Stimulated activated CD4-positive, alpha-beta T cell treated with anti-CD3 and anti-CD28 coated beads, TNF-alpha, amount 100 ng/mL, for 48 hours (primary cell): Measurements from ENCODE around the gene EXOC4.
"Not testable (repeated sequence)": the region's sequence is repeated elsewhere in the genome, so short reads cannot be mapped to it uniquely, and the experiment has no call there.

Experiments
- DNase-seq, 3 donors: peaks; one replicate each; pipeline ENCODE4 v3.0.0-alpha.2; 2020; ENCODE audit warnings: low read depth in 3 of 3

The EXOC4 gene

GRCh38 chr7:133748443-133749407, 495.8 kb downstream of the EXOC4 start:
- DNase-seq: no peak

GRCh38 chr7:133750287-133750686, 497.4 kb downstream of the EXOC4 start:
- no peak for DNase-seq

- DNase-seq: no peak
Measured at GRCh38 chr7:133751079-133751478, 498.2 kb downstream of the EXOC4 start.

- DNase-seq: no peak
Measured at GRCh38 chr7:133753513-133753912, 500.6 kb downstream of the EXOC4 start.

- DNase-seq: no peak
Measured at GRCh38 chr7:133754708-133755107, 501.8 kb downstream of the EXOC4 start.

- no peak for DNase-seq
Measured at GRCh38 chr7:133755901-133756300, 503.0 kb downstream of the EXOC4 start.

- no peak for DNase-seq
Measured at GRCh38 chr7:133761443-133761842, 508.6 kb downstream of the EXOC4 start.

GRCh38 chr7:133763076-133763640, 510.3 kb downstream of the EXOC4 start:
- no peak for DNase-seq

- no peak for DNase-seq
Measured at GRCh38 chr7:133769668-133770067, 516.8 kb downstream of the EXOC4 start.

GRCh38 chr7:133770863-133771492, 518.1 kb downstream of the EXOC4 start:
- no peak for DNase-seq

GRCh38 chr7:133771788-133772419, 519.0 kb downstream of the EXOC4 start:
- no peak for DNase-seq

- no peak for DNase-seq
Measured at GRCh38 chr7:133773601-133774000, 520.7 kb downstream of the EXOC4 start.

- DNase-seq: no peak
Measured at GRCh38 chr7:133775201-133775600, 522.3 kb downstream of the EXOC4 start.

GRCh38 chr7:133776266-133776665, 523.4 kb downstream of the EXOC4 start:
- DNase-seq: no peak

- no peak for DNase-seq
Measured at GRCh38 chr7:133777701-133778100, 524.8 kb downstream of the EXOC4 start.

GRCh38 chr7:133778472-133778871, 525.6 kb downstream of the EXOC4 start:
- DNase-seq: no peak

GRCh38 chr7:133779538-133779937, 526.7 kb downstream of the EXOC4 start:
- DNase-seq: not testable (repeated sequence)

- no peak for DNase-seq
Measured at GRCh38 chr7:133780912-133781311, 528.0 kb downstream of the EXOC4 start.

GRCh38 chr7:133781486-133782090, 528.7 kb downstream of the EXOC4 start:
- no peak for DNase-seq

GRCh38 chr7:133782470-133782869, 529.6 kb downstream of the EXOC4 start:
- DNase-seq: no peak

- no peak for DNase-seq
Measured at GRCh38 chr7:133783276-133783675, 530.4 kb downstream of the EXOC4 start.

- DNase-seq: no peak
Measured at GRCh38 chr7:133784486-133785001, 531.7 kb downstream of the EXOC4 start.
